Measurements from ENCODE around the gene ARHGEF38.

ARHGEF38 gene

DNA sequence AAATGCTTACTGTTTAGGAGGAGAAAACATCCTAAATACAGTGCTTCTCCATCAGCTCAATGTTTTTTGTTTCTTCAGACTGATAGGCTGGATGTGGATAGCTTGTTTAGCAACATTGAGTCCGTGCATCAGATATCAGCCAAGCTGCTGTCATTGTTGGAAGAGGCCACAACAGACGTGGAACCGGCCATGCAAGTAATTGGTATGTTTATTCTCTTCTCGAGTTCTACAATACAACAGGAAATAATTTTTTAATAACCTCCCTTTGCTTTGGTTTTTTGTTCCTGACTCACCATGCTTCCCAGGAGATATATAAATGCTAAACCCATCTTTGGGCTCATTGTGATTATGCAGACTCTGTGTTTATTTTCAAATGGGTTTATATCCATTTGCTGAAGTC, 60.9 kb downstream of the ARHGEF38 start:
- peak; percentile 8 for DNase-seq (ENCODE audit: low read depth)

DNA sequence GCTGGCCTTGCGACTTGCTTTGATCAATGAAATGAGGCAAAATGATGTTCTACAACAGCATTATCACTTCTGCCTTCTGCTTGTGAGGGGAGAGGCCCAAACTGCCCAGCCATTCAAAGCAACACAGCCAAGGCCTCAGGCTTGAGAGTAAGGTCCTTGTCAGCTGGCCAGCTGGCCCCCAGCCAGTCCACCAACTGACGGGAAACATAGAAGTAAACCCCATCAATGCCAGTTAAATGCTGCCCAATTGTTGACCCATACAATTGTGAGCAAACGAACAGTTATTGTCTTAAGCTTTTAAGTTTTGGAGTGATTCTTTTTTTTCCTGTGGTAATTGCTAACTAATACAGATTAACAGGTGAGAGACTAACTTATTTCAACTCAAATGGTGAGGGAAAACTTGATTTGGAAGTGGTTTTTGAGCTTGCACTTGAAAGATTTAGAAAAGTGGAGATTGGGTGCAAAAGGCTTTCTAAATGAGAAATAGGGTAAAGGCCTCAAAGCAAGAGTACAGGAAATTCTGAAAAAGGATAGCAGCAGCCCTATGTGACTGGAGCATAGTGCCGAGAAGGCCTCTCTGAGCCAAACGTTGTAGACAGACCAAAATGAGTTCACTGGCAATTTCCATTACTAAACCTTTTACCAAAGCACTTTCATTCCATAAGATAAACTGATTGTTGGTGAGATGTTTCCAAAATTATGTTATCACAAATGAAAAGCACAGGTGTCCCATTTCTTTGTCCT, 66.9 kb downstream of the ARHGEF38 start:
- no peak for DNase-seq (ENCODE audit: low read depth)

DNA sequence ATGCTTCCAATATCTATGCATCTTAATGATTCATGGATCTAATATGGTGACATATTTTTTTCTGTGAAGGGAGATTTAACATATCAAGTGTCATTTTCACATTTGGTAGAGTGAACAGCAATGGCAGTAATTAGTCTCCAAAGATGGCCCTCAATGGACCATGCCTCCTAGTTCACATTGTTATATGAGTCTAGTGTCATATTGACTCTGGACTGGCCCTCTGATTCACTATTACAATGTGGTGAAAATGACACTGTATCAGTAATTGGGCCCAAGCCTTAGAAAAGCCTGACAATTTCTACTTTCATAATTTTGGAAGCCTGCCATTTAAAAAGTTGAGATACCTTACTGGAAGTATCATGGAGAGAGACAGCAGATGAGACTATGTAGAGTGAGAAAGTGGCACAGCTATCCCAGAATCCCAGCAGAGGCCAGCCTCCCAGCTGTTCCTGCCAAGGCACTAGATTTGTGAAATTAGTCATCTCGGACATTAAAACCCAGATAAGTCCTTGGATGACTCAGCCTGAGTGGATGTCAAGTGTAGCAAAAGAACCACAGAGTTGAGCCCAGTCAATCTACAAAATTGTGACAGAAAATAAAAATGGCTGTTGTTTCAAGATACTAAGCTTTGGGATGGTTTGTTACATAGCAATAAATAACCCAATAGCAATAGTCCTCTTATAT, 68.4 kb downstream of the ARHGEF38 start:
- DNase-seq (ENCODE audit: low read depth), result peak; percentile 86

DNA sequence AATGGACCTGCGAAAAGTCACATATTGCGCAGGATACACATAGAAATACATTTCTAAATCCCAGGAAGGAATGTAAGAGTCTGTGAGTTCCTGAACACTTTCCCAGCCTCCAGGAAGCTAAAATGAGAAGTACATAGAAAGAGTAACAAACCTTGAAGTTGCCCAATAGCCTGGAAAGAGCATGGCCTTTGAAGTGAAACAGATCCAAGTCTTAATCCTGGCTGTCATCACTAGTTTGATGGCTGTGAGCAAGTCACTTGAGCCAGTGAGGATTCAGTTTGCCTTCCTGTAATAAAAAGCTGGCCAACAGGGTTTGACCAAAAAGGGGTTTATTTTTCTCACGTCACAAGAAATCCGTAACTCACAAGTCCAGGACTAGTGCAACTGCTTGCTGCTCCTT, 69.8 kb downstream of the ARHGEF38 start:
- peak; percentile 82 for DNase-seq (ENCODE audit: low read depth)

DNA sequence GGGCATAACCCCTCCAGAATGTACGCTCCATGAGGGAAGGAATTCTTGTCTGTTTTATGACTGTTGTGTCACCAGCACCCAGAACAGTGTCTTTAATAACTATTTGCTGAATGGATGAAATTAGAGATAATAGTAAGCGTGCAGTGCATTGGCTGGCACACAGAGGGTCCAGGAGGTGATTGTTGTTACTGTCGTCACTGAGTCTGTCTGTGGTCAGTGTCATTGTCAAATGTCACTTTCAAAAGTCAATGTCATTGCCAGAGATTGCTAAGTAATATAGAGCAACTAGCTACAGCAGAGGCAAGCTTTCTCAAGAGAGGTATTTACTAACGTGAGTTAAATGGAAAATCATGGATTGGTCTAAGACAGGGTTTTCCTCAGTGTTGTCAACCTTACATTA, 70.7 kb downstream of the ARHGEF38 start:
- no peak for DNase-seq (ENCODE audit: low read depth)

DNA sequence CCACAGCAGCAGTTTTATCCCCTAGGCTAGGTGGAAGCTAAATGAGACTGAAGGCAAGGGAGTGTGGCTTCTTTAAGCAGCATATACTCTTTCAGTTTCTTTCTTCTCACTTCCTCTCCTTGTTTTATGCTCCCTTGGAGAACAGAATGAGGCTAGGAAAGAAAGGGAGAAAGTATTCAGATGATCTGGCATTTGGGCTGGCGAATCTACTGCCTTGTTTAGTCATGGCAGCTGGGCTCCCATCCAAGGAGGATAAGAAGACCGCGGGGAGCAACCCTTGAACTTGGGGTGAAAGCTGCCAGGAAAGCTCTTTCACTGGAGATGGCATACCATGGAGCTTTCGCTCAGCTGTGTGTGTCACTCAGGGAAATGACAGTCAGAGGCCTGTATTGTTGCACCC, 72.1 kb downstream of the ARHGEF38 start:
- peak; percentile 69 for DNase-seq (ENCODE audit: low read depth)

DNA sequence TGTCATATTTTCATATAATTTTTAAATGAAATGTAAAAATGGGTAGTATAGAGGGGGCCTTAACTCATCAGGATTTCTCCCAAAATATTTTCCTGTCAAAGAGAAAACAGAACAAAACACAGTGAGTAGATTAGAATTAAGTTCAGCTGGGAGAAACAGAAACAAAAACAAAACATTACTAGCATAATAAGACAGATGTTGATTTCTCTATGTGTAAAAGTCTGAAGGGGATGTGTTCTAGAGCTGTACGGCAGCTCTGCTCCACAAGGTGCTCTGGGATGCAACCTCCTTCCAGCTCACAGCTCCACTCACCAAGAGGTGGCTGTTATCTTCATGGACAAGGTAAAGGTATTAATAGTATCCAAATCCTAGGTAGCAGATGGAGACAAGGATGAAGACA, 72.8 kb downstream of the ARHGEF38 start:
- DNase-seq (ENCODE audit: low read depth), result no peak

DNA sequence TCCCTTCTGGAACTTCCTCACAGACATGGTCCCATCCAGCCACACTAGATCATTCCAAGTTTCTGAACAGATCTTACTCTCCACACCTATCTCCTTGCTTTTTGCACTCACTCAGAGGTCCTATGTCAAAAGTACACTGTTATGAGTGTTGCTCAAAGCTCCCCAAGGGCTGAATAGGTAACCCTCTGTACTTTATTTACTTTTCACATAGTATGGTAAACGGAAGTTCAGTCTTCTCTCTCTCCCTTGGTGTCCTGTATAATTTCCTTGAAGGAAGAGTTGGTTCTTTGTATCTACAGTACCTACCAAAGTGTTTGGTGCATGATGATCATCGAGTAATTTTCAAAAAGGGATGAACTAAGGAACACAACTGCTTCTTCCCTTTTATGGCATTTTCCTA, 74.4 kb downstream of the ARHGEF38 start:
- no peak for DNase-seq (ENCODE audit: low read depth)

DNA sequence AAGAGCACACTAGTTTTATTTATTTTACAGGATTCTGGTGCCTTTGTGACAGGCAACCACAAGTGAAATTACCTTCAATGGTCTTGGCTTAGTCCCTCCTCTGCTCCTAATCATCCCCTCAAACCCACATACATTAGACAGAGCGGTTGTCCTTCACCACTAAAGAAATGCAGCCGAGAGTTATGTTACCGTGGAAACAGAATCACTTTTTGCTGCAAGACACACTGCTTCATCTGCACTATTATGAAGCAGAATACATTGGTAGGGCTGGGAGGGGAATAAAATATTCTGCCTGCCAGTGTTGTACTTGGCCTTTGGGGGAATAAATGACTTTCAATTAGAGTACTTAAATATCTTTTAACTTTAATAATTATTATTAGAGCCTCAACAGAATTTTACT, 75.2 kb downstream of the ARHGEF38 start:
- DNase-seq (ENCODE audit: low read depth), result no peak

DNA sequence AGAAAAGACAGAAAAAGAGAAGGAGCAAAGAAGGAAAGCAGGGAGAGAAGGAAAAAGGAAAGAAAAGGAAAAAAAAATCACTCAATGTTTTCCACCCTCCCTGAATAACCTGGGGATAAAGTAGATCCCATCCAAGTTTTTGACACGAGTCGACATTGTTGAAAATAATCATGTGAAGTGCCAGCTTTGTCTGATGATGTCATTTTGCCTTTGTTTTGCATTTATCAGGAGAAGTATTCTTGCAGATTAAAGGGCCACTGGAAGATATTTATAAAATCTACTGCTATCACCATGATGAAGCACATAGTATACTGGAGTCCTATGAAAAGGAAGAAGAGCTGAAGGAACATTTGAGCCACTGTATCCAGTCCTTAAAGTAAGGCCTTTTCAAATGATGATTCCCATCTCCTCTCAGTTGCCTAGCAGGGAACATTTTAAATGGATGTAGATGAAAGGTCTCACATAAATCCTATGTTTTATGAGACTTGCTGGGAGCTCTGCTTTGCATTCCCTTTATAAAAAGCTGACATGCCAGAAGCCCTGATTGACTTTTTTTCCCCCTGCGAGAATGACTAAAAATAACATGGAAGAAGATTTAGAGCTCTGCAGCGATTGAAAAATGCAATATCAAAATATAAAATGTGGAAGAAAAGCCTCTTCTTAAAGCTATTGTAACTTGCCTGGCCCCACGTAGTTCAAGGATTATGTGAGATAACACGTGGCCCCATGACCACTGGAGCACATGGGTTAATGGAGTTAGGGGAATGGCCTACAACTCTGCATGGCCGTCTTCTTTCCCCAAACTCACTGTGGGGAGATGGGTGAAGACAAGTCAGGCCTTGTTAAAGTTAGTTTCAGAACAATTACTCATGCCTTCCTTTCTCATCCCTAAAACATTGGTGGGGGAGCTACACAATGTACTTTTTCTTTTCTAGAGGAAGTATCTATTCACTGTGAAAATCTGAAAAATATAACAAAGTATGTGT, 78.5 kb downstream of the ARHGEF38 start:
- no peak for DNase-seq (ENCODE audit: low read depth)

DNA sequence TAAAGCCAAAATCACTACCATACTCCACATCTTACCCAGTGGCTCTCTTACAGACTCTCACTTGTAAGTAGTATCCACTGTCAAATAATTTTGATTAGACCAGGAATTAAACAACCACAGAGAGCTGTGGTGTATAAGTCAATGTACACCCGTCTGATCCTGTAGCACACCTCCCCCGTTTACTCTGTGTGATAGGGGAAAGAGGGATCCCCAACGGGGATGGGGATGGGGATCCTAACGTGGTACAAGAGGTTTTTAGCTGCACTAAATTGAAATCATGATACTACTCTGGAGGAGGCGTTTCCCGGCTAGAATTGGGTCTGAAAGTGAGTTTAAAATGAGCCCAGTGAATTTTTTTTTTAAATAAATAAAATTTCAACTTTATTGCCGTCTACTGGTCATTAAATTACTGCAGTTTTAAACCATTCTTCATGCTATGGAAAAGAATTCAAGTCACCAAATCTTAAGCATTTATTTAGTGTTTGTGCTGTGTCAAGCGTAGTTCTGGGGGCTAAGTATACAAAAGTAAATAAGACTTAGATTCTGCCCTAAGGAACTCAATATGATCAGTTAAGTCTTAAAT, 79.5 kb downstream of the ARHGEF38 start:
- DNase-seq (ENCODE audit: low read depth), result no peak

DNA sequence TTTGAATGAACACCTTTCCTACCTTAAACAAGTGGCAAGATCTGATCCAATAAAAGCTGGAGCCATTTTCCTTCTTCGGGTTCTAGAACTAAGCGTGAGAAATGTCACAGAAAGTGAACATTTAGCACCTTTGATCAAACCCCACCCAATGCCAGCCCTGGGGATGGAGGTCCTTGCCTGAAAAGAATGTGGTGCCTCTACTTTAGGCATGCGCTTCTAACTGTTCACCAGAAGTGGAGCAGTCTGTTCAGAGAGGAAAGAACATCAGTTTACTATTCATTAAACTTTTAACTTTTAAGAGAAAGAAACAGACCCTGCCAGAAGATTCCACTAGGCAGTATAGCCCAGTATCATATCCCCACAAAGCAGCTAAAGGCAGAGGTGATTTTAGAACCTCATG, 80.2 kb downstream of the ARHGEF38 start:
- no peak for DNase-seq (ENCODE audit: low read depth)

DNA sequence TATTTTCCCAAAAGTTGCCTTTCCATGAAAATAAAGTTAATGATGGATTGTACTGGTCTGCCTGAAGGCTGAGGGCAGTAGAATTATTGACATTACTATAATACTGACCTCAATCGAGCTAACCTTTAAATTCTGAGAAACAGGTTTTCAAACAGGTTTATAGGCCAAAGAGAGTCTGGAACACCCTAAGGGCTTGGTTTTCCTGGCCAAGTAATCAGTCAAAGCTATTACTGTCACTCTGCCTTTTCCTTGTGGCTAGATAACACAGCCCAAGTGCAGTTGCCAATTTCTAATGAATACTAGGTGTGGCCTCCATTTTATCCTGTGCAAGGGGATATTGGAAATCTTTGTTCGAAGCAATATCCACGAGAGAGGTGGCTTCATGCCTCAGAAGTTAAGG, 80.8 kb downstream of the ARHGEF38 start:
- DNase-seq (ENCODE audit: low read depth), result no peak

DNA sequence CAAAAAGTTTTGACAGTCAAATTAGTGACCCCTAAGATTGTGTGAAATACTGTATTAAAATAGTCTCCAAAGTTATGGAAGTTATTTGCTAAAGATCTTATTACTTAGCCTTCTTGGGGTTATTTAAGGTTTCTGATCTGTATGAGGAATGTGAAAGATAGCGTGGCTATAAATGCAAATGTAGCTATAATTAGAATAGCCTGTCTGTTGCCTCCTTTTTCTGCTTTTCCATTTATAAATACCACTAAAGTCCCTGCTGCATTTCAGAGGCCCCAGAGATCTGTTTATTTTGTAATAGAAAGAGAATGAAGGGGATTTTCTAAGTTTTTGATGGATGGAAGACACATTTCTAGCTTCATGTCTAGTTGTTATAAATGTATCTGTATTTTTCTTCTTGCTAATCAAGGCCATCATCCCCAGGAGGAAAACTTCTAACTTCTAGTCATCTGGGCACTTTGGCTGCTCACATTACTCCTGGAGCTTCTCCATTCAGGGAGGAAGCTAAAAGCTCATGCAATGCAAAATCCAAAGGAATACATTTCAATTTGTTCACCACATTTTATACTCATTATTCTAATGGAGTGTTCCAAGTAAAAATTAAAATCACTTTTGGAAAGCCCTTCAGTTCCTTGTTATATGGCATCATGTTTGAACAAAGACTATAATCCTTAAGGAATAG, 82.1 kb downstream of the ARHGEF38 start:
- no peak for DNase-seq (ENCODE audit: low read depth)

DNA sequence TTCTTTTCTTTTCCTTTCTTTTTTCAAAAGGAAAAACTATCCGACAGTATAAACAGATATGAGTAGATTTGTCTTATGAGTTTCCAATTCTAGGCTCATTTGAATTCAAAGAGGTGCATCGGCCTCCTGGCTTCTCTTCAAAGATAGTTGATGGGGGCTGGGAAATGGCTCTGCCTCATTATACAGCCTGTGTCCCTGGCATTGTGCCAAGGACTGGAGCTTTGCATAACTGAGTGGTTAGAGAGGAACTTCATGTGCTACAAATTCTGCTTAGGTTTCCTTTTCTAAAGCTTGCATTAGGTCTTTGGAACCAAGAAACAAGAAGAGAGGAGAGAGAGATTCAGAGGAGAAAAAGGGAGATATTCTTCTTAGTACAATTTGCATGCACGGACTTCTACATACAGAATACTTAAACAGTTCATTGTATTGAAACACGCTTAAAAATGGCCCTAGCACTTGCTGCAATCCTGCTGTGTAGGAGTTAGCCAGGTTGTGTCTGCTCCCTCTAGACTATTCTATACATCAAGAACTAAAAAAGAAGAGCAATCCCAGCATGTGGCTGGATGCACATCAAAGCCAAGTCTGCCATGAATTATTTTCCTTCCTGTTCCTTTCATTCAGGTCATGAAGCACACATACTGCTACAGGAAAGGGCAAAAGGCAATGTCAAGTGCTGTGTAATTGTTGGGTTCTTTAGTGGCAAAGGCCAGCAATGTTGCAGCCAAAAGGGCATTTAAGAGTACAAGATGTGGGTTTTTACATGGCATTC, 85.2 kb downstream of the ARHGEF38 start:
- DNase-seq (ENCODE audit: low read depth), result peak; percentile 62

DNA sequence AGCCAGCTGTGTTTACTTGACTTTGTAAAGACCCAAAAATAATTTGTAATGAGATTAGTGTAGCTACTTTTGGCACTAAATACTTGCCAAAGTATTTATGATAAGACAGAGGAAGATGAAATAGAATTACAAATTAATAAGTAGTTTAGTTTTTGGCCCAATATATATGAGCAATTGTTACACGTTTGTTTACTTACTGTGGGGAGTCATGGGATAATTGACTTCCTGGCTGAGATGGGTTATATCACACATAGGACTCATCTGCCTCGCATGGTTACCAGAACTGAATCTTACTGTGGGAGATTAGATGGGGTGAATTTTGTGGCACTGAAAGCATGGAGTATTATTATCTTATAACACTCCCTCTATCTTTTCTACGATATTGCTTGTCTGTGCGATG, 89.4 kb downstream of the ARHGEF38 start:
- DNase-seq (ENCODE audit: low read depth), result no peak

DNA sequence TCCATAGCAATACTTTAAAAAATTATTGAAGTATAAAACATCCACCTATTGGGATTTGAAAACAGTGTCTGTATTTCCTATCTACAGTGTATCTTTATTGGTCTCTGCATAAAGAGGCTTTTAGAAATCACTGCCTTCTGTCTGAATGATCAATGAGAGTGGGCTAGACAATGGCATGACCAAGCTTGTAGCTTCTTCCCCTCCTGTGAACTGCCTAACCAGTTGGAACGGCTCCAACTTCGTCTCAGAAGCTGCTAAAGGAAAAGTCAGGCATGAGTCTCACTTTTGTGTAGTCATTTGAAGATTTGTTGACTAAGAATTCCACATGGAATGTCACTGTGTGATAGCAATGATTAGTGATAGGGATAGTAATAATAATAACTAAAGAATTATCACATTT, 91.8 kb downstream of the ARHGEF38 start:
- no peak for DNase-seq (ENCODE audit: low read depth)

DNA sequence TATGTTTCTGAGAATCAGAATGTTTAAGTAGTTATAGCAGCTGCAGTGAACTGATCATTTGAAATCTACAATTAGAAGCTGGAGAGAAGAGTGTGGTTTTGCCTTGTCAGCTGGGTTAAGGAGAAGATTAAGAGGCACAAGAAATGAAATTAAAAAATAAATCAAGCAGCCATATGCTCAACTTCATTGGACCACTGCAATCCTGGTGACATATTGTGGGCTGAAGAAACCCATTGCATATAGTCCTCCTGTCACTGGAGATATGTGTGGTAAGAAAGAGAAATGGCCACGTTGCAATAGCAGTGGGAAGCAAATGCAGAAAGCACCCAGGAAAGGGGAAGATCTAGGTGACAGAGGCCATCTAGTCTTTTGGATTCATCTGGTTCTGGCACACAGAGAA, 93.0 kb downstream of the ARHGEF38 start:
- no peak for DNase-seq (ENCODE audit: low read depth)

DNA sequence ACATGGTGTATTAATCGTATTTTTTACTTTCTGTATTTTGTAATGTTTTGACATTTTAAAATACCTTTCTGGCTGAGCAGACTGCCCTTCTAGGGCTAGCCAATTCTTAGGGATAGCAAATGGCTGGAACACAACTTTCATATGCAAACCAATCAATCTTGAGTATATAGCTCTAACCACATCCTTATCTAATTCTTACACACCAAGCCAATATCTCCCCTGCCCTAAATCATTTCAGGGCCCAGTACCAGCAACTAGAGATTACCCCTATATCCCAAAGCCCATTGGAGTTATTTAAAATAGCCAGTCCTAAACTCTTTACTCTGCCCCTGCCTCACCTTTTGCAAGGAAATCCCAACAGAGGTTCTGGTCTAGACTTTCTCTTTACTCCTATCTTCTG, 97.8 kb downstream of the ARHGEF38 start:
- DNase-seq (ENCODE audit: low read depth), result no peak

DNA sequence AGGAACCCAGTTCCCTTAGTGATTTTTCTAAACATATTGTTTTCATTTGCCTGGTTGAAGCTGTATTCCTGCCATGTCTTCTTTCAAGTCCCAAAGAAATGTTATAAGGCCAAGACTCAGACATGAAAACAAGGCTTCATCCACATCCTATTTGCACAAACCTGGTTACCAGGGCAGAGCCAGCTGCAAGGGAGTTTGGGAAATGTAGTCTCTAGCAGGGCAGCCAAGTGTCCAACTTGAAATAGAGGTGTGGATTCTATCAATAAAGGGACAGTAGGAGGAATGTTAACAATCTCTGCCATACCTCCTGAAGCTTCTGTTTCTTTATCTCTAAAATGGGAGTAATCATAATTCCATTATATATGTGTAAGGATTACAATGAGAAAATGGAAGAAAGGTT, 99.5 kb downstream of the ARHGEF38 start:
- no peak for DNase-seq (ENCODE audit: low read depth)

DNA sequence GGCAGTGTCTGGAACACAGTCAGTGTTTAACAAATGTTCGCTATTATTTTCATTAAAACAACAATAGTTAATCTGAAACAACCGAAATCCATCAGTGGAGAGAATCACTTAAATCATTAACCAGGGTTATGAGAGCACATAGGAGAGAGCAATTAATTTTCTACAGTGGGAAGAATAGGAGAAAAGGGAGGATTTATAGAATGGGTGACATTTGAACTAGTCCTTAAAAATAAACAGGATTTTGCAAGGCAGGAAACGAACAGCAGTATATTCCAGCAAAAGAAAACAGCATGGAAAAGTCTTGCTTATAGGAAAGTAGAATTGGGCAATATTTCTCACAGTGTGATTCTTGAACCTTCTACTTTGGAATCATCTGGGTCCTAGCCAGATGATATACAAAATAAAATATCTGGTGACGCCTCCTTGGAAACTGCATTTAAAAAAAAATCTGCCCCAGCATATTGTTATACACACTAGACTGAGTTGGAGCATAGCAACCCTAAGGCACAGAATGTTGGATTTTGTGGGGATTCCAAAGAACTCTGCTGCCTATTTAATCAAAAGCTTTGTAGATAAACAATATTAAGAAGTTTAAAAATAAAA, 100.0 kb downstream of the ARHGEF38 start:
- no peak for DNase-seq (ENCODE audit: low read depth)

Data from iris pigment epithelial cell (primary cell).